HEK293 (cell line): Measurements from ENCODE around the gene ZC3H18.
A peak's percentile ranks its signal among the peaks of the same experiment; 100 is the strongest.

Experiments used
- CTCF ChIA-PET: fragments of 350-600 bp; formaldehyde crosslinking; extraction: SDS; loops from one replicate; lab custom pipeline; 2021; ENCODE audit warnings: antibody characterized with exemption; lab: Yijun Ruan, JAX
- POLR2A ChIA-PET: fragments of 300-600 bp; formaldehyde crosslinking; extraction: SDS; loops from one replicate; lab custom pipeline; 2020; ENCODE audit warnings: antibody characterized with exemption, inconsistent platforms; lab: Yijun Ruan, JAX
- H3K27ac ChIP-seq: fragments of 200-500 bp; sonication (Bioruptor generic); 2 replicates; pipeline ENCODE4 v1.5.1; 2014; ENCODE audit warnings: low read depth, low read length, control low read depth, inconsistent platforms; ENCODE audit errors: extremely low read depth
- H3K36me3 ChIP-seq, 2 experiments: fragments of 200-500 bp in 1 of 2; sonication (Bioruptor generic) in 1 of 2; 1 replicate in 1 of 2; 2 replicates in 1 of 2; pipeline ENCODE4 v1.5.1; 2014 to 2017; ENCODE audit warnings: inconsistent platforms in 2 of 2, low read length in 2 of 2; ENCODE audit not compliant: control insufficient read depth in 2 of 2, insufficient read depth in 1 of 2
- H3K4me1 ChIP-seq: fragments of 200-500 bp; sonication (Bioruptor generic); 2 replicates; pipeline ENCODE4 v1.5.1; 2014; ENCODE audit warnings: mild to moderate bottlenecking, low read length, inconsistent platforms; ENCODE audit not compliant: control insufficient read depth, insufficient read depth
- H3K4me3 ChIP-seq: 2 replicates; pipeline ENCODE4 v1.5.1; 2011; ENCODE audit warnings: low read depth, mild to moderate bottlenecking, control low read depth, low read length, moderate library complexity
- H3K9me3 ChIP-seq: fragments of 200-500 bp; sonication (Bioruptor generic); 2 replicates; pipeline ENCODE4 v1.5.1; 2014; ENCODE audit warnings: low read depth, low read length, inconsistent platforms; ENCODE audit not compliant: control insufficient read depth, insufficient read depth
- BCL11B ChIP-seq: fragments of 450-650 bp; formaldehyde crosslinking; IDR thresholded peaks from 2 replicates; pipeline ENCODE4 v1.5.1; 2016; ENCODE audit warnings: low read depth, missing biosample characterization, missing genetic modification characterization
- CTCF ChIP-seq: fragments of 450-650 bp; formaldehyde crosslinking; IDR thresholded peaks from 2 replicates; pipeline ENCODE4 v1.5.1; 2016; ENCODE audit warnings: missing biosample characterization, missing genetic modification characterization
- EGR2 ChIP-seq: fragments of 450-650 bp; formaldehyde crosslinking; IDR thresholded peaks from 2 replicates; pipeline ENCODE4 v1.5.1; 2016; ENCODE audit warnings: low read depth, missing biosample characterization, missing genetic modification characterization
- IKZF3 ChIP-seq: fragments of 450-650 bp; IDR thresholded peaks from 2 replicates; pipeline ENCODE4 v1.5.0; 2018; ENCODE audit warnings: missing biosample characterization, mild to moderate bottlenecking, missing genetic modification characterization, moderate library complexity
- SALL2 ChIP-seq: fragments of 450-650 bp; formaldehyde crosslinking; IDR thresholded peaks from 2 replicates; pipeline ENCODE4 v1.5.0; 2017; ENCODE audit warnings: missing biosample characterization, mild to moderate bottlenecking, missing genetic modification characterization, borderline replicate concordance
- WT1 ChIP-seq: fragments of 450-650 bp; formaldehyde crosslinking; IDR thresholded peaks from 2 replicates; pipeline ENCODE4 v1.5.1; 2016; ENCODE audit warnings: missing biosample characterization, missing genetic modification characterization
- ZBTB11 ChIP-seq: fragments of 450-650 bp; formaldehyde crosslinking; conservative IDR thresholded peaks from 2 replicates; pipeline ENCODE4 v1.5.1; 2016; ENCODE audit warnings: low read depth, missing biosample characterization, missing genetic modification characterization
- ZBTB48 ChIP-seq: fragments of 450-650 bp; formaldehyde crosslinking; IDR thresholded peaks from 2 replicates; pipeline ENCODE4 v1.5.1; 2016; ENCODE audit warnings: missing biosample characterization, missing genetic modification characterization
- ZNF112 ChIP-seq: fragments of 450-650 bp; formaldehyde crosslinking; IDR thresholded peaks from 2 replicates; pipeline ENCODE4 v1.5.0; 2017; ENCODE audit warnings: missing biosample characterization, missing genetic modification characterization
- ZNF174 ChIP-seq: fragments of 450-650 bp; formaldehyde crosslinking; IDR thresholded peaks from 2 replicates; pipeline ENCODE4 v1.5.0; 2017; ENCODE audit warnings: missing biosample characterization, mild to moderate bottlenecking, missing genetic modification characterization
- ZNF18 ChIP-seq: fragments of 450-650 bp; formaldehyde crosslinking; IDR thresholded peaks from 2 replicates; pipeline ENCODE4 v1.5.1; 2016; ENCODE audit warnings: missing biosample characterization, missing genetic modification characterization
- ZNF2 ChIP-seq: fragments of 450-650 bp; formaldehyde crosslinking; IDR thresholded peaks from 2 replicates; pipeline ENCODE4 v1.5.1; 2016; ENCODE audit warnings: missing biosample characterization, missing genetic modification characterization
- ZNF23 ChIP-seq: fragments of 450-650 bp; formaldehyde crosslinking; IDR thresholded peaks from 2 replicates; pipeline ENCODE4 v1.5.1; 2016; ENCODE audit warnings: missing biosample characterization, missing genetic modification characterization, borderline replicate concordance
- ZNF248 ChIP-seq: fragments of 450-650 bp; formaldehyde crosslinking; IDR thresholded peaks from 2 replicates; pipeline ENCODE4 v1.5.1; 2017; ENCODE audit warnings: missing biosample characterization, missing genetic modification characterization
- ZNF561 ChIP-seq: fragments of 450-650 bp; IDR thresholded peaks from 2 replicates; pipeline ENCODE4 v1.5.1; 2018; ENCODE audit warnings: missing biosample characterization, missing genetic modification characterization, borderline replicate concordance
- ZNF645 ChIP-seq: fragments of 450-650 bp; formaldehyde crosslinking; IDR thresholded peaks from 2 replicates; pipeline ENCODE4; 2016; ENCODE audit warnings: missing biosample characterization, missing genetic modification characterization
- ZNF664 ChIP-seq: fragments of 450-650 bp; formaldehyde crosslinking; IDR thresholded peaks from 2 replicates; pipeline ENCODE4 v1.5.1; 2016; ENCODE audit warnings: missing biosample characterization, missing genetic modification characterization
- ZNF692 ChIP-seq: fragments of 450-650 bp; formaldehyde crosslinking; IDR thresholded peaks from 2 replicates; pipeline ENCODE4 v1.5.1; 2016; ENCODE audit warnings: missing biosample characterization, missing genetic modification characterization

Gene ZC3H18

GRCh38 chr16:88566158-88566557 lies 4.0 kb upstream of the ZC3H18 start (continued):
- TF ChIP-seq ZNF645, result no peak
- no peak for TF ChIP-seq IKZF3 (tag by site-specific recombination)
- no peak for TF ChIP-seq ZNF18
- no peak for TF ChIP-seq ZNF23 (tag by site-specific recombination)
- TF ChIP-seq ZNF112 (tag by site-specific recombination), result no peak
- TF ChIP-seq SALL2 (tag by site-specific recombination), result no peak
- no peak for TF ChIP-seq WT1 (tag by site-specific recombination)
- TF ChIP-seq EGR2 (tag by site-specific recombination), result peak; percentile 64; the same call in 1 of the 2 replicates
- no peak for TF ChIP-seq BCL11B (tag by site-specific recombination)
- TF ChIP-seq, all 188 proteins: peak for 4

GRCh38 chr16:88568710-88569613 lies 1.2 kb upstream of the ZC3H18 start:
- TF ChIP-seq ZBTB11 (tag by site-specific recombination), result no peak
- TF ChIP-seq ZNF561 (tag by site-specific recombination), result no peak
- peak; percentile 62 for TF ChIP-seq ZNF664 (tag by site-specific recombination)
- no peak for TF ChIP-seq ZNF174 (tag by site-specific recombination)
- TF ChIP-seq ZNF248, result no peak
- no peaks in the 10 kb centered on the region for H3K9me3 ChIP-seq
- H3K4me1 ChIP-seq, result peaks cover 3% of the 10 kb centered on the region; the same call in 1 of the 2 replicates
- ChIA-PET CTCF (no interaction called here), POLR2A (no interaction called here)
- peaks cover 9 to 26% of the 10 kb centered on the region in 2 experiments; a peak in 2 of 3 replicates for H3K36me3 ChIP-seq
- peak overlapping the region; percentile 54 for H3K27ac ChIP-seq
- H3K4me3 ChIP-seq, result peak overlapping the region; percentile 55

- TF ChIP-seq ZNF2 (0 out of 2 replicates have a peak, but pooled peaks have one; percentile 39), ZBTB48 (tag by site-specific recombination) (peak; percentile 47; the same call in 1 of the 2 replicates), ZNF692 (tag by site-specific recombination) (no peak), CTCF (tag by site-specific recombination) (0 out of 2 replicates have a peak, but pooled peaks have one; percentile 8)
- ChIA-PET POLR2A (interaction anchor here (0.6 to 1.4 kb wide), 16 partner anchors 9 to 619 kb away, joined by 3 to 9 read pairs (median 4); partner anchors contain the start of gene BANP), CTCF (interaction anchor here (0.6 to 1.2 kb wide), 4 partner anchors 8 to 128 kb away, joined by 3 to 5 read pairs (median 4); no protein-coding TSS in a partner anchor)
- Histone ChIP-seq H3K27ac (peak overlapping the region; percentile 54), H3K36me3 (peaks cover 12 to 29% of the 10 kb centered on the region in 2 experiments; a peak in 2 of 3 replicates), H3K9me3 (no peaks in the 10 kb centered on the region), H3K4me3 (peak overlapping the region; percentile 55), H3K4me1 (peaks cover 3% of the 10 kb centered on the region; the same call in 1 of the 2 replicates)
These were observed 604 bp upstream of the ZC3H18 start for GRCh38 chr16:88569614-88569984.
